ENCODE data around the gene HOXD10.

Gene HOXD10

DNA sequence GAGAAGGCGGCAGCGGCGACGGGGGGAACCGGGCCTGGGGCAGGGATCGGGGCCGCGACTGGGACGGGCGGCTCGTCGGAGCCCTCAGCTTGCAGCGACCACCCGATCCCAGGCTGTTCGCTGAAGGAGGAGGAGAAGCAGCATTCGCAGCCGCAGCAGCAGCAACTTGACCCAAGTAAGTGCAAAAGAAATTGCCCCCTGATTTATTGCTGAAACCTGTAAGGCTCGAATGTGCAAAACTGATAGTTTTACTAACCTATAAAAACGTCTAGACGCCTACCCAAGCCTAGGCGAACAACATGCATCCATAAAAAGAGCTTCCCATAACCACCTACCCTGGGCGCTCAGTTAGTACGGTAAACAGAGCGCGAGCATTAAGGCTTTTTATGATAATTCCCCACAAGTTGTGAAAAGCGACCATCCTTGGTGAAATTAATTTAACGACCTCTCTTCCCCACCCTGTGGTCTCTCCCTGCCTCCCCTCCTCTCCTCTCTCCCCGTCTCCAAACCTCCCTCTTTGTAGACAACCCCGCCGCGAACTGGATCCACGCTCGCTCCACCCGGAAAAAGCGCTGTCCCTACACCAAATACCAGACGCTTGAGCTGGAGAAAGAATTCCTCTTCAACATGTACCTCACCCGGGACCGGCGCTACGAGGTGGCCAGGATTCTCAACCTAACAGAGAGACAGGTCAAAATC, 7.0 kb downstream of the HOXD10 start:
- DNase-seq (ENCODE audit: low read depth), result no peak

DNA sequence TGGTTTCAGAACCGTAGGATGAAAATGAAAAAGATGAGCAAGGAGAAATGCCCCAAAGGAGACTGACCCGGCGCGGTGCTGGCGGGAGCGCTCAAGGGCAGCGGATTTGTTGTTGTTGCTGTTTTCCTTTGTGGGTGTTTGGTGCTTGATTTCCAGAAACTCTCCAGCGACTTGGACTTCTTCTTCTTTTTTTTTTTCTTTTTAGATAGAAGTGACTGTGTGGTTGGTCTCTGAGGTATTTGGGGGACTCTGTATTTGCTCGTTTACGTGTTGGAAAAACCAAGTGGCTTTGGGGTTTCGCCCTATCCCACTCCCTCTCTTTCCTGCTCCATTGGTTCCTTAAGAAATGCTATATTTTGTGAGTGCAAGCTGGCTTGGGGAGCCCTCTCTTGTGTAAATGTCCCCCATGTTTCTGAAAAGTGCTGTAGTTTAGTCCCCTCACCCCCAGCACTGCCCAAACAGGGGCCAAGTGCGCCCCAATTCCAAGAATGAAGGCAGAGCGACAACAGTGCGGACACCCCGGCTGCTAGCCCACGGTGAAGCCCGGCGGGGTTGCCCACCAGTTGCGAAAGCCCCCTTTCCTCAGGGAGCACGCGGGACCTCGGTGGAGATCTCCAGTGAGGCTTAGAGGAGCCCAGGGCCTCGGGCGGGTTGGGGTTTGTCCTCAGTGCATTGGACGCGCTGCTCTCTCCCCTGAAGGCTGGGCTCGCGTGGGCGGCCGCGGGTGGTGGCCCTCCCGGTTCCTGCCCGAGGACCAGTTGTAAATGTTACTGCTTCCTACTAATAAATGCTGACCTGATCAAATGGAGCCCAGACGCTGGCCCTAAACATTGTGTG, 7.8 kb downstream of the HOXD10 start:
- no peak for DNase-seq (ENCODE audit: low read depth)

DNA sequence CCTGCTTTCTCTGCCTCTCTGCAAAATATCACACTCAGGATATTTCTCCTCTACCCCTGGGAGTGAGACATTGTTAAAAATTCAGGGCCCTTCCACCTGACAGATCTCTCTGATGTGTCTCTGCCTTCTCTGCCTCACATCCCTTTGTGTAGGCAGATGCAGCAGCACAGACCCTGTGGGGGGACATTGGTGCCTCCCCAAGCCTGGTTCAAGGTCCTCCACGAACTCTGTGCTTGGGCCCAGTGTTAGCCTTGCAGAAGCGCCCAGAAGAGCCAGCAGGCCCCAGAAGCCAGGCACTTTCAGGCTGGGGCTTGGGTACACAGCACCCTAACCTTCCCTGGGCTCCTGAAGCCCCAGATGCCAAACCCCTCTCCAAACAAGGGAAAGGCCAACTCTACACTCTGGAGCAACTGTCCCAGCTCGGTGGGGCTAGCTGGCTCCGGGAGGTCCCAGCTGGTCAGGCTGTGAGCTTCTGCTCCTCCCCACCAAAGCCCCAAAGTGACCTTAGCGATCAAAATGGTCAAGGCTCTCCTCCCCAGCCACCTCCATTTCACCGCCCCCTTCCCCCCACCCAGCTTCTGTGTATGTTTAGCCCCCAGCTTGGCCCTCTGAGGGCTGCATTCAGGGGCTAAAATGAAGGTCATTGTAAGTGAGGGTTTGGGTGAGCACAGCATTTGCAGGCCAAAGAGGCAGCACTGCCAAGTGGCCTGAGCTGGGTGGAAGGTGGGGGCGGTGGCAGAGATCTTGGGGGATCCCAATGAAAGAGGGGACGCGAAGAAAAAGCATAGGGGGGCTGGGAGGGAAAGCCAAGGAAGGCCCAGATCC, 8.6 kb downstream of the HOXD10 start:
- no peak for DNase-seq (ENCODE audit: low read depth)

DNA sequence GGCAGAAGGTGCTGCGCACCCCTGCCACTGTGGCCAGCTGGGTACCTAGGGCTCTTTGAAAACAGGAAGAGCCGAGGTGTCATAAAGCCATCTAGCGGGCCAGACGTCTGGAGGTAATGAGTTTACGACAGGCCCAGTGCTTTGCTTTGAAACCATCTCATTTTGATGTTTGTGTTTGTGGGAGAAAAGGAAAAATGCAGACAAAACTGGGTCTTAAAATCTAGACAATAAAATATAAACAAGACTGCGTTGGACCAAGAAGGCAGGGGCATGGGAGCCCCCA, 9.1 kb downstream of the HOXD10 start:
- DNase-seq (ENCODE audit: low read depth), result no peak

DNA sequence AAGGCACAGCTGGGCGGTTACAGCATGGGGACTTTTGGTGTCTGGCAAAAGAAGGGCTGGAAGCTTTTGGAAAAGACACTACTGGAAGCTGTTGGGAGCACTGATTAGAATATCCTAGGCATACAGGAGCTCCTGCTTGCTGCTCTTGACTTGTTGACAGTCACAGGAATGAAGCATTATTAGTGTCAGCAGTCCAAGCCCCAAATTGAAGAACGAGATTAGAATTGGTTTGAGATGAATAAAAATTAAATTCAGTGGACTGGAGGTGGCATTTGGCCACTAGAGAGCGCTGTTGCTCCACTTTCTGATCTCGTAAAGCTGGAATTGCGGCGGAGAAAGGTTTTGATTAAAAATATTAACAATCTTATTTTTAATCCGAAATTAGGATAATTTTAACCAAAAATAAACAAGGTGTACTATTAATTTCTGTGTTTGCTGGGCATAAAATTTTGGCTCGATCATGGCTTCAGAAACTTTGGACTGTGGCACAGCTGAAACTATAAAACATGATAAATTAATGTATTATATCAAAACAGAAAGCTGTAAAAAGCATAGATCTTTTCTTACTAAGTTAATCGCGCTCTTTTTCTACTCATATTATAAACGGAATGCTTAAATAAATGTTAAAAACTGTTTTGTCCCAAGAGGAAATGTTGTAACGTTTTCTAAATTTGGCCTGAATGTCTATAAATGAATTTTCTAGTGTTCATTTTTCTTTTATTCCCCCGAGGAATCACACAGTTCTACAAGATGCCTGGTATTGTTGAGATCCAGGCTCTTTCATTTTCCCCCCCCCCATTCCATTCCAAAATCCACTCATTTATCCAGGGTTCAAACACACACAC, 10.6 kb downstream of the HOXD10 start:
- peak; percentile 74 for DNase-seq (ENCODE audit: low read depth)

DNA sequence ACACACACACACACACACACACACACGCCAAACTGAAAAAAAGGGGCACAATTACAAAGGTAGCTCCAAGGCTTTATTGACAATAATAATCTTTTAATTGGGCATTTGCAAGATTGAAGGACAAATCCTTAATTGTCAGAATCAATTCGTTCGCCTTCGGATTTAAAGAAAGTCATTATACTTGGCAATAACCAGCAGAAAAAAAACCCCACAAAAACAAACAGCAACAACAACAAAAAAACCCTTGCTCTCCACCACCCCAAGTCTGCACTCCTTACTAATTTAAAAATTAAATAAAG, 11.1 kb downstream of the HOXD10 start:
- DNase-seq (ENCODE audit: low read depth), result no peak

DNA sequence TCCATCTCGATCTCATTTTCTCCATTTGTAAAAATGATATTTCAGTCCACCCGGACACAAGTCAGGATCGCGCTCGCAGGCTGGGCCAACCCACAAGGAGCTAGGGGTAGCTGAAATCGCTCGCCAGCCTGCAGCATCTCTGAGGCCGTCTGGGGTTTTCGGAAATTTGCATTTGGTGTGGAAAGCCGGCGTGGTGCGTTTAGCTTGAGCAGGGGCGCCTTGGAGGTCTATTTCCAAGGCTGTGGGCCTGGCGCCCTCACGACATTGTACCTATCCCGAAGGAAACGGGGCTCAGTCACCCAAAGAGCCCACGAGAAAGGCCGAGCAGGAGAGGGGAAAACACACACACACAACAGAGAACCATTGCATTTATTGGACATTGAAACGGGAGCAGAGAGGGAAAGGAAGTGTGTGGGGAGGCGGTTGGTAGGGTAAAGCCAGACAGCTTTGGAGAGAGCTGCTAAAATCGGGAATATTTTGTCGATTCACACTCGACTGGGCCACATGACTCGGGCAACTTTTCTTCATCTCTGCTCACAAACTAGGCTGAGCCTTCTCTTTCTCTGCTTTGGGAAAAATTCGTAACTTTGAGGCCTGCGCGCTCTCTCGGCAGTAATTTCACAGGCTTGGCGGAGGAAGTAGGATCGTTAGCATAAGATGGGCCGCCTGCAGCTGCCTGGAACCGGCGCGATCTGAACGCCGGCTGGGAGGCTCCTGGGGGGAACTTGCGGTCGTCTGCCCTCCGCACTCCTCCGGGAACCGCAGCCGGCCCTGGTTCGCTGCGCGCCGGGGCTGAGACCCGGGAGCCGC, 11.8 kb downstream of the HOXD10 start:
- DNase-seq (ENCODE audit: low read depth), result peak; percentile 36

DNA sequence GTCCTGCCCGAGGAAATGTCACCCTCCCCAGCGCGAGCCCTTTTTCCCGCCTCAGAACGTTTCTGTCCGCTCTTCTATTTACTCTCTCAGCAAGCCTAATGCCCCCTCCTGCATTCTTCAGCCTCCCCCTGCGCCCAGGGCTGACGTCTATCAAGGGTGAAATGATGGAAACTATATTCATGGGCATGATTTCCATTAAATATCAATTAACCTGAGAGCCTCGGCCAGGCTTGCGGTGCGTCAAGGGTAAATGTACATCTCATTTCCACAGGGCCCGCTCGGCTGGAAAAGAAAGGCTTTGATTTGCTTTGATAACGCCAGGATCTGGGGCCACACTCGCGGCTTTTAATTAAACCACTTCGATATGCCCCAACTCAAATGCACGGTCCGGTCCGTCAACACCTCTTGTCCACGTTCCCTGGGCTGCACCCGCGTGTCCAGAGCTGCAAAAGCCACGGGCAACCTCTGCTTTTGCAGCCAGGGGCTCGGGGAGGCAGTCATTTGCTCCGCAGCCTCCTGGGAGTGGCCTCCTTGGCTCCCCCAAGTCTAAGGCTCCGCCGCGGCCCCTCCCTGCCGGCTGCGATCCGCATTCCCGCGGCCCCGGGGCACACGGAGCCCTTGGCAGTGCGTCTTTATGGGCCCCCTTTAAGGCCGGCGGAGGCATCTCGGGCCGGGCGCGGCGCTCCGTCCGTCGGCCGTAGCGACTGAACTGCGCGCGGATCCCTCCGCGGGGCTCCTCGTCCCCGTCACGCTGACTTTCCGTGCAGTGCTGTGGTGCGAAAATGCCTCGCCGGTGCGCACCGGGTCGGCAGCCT, 12.6 kb downstream of the HOXD10 start, which contains the start of gene HOXD8:
HOXD8 (plus strand) TSS at position 724 of the 815 bp plus-strand sequence. CDS start 662 bp downstream, outside the sequence.
- DNase-seq (ENCODE audit: low read depth), result peak; percentile 73

DNA sequence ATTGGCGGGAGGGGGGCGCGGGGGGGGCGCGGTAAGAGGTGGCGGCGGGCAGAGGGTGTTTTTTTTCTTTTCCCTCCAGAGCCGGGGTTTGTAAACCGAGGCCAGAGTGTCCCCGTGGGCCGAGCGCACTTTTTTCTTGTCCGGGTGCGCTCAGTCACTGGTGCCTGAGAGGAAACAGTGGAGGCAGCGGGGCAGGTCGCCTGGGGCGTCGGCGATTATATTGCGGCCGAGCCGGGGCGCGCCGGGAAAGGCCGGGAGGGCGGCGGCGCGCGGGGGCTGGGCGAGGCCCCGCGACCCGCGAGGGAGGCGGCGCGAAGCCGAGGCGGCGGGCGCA, 13.2 kb downstream of the HOXD10 start:
- peak; percentile 45 for DNase-seq (ENCODE audit: low read depth)

DNA sequence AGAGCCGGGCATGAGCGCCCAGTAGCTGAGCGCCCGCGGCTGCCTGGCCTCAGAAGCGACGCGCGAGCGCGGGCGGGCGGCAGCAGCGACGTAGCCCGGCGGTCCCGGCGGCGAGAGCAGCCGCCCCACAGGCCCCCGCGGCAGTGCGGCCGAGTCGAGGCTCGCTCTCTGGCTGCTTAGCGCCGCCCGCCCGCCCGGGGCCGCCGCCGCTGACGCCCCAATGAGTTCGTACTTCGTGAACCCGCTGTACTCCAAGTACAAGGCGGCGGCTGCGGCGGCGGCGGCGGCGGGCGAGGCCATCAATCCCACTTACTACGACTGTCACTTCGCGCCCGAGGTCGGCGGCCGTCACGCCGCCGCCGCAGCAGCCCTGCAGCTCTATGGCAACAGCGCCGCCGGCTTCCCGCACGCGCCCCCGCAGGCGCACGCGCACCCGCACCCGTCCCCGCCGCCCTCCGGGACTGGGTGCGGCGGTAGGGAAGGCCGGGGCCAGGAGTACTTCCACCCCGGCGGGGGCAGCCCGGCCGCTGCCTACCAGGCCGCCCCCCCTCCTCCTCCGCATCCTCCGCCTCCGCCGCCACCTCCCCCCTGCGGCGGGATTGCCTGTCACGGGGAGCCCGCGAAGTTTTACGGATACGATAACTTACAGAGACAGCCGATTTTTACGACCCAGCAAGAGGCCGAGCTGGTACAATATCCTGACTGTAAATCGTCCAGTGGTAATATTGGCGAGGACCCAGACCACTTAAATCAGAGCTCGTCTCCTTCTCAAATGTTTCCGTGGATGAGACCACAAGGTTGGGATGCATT, 13.8 kb downstream of the HOXD10 start:
- peak; percentile 45 for DNase-seq (ENCODE audit: low read depth)

DNA sequence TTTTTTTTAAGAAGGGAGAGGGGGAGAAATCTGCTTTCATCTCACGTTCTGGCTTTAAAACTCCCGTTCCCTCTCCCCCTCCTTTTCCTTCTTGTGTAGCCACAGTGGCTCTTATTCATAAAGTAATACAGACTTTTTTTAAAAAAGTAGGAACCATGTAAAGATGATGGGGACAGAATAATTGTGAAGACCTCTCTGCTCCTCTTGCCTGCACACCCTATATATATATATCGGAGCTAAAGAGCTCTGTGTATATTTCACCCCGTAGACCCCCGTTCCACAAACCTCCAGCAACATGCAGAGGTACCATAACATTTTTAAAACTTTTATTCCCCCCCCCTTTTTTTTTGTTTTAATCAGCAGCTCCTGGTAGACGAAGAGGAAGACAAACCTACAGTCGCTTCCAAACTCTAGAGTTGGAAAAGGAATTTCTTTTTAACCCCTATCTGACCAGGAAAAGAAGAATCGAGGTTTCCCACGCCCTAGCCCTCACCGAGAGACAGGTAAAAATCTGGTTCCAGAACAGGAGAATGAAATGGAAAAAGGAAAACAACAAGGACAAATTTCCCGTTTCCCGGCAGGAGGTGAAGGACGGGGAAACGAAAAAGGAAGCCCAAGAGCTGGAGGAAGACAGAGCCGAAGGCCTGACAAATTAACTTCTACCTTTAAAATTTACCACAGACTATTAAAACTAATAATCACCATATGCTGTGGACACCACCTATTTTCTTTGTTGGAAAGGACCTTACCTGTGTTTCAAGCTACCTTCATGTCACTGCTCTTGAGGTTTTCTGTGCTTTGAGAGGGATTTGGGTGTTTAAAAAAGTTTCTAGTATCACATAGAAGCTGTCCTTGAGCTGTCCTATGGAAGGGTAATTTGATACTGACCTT, 14.6 kb downstream of the HOXD10 start:
- peak; percentile 17 for DNase-seq (ENCODE audit: low read depth)

DNA sequence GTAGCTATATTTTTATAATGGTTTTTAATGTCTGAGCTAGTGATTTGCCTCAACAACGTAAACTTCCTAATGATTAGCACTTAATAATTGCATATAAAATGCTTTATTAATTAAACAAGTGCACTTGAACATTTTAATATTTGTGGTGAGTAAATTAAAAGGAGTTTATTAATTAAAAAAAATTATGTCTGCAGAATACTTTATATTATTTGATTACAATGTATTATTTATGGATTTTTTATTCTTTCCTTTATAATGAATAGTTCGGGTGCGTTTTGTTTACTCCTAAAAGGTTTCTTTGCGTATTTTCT, 15.2 kb downstream of the HOXD10 start:
- DNase-seq (ENCODE audit: low read depth), result no peak

DNA sequence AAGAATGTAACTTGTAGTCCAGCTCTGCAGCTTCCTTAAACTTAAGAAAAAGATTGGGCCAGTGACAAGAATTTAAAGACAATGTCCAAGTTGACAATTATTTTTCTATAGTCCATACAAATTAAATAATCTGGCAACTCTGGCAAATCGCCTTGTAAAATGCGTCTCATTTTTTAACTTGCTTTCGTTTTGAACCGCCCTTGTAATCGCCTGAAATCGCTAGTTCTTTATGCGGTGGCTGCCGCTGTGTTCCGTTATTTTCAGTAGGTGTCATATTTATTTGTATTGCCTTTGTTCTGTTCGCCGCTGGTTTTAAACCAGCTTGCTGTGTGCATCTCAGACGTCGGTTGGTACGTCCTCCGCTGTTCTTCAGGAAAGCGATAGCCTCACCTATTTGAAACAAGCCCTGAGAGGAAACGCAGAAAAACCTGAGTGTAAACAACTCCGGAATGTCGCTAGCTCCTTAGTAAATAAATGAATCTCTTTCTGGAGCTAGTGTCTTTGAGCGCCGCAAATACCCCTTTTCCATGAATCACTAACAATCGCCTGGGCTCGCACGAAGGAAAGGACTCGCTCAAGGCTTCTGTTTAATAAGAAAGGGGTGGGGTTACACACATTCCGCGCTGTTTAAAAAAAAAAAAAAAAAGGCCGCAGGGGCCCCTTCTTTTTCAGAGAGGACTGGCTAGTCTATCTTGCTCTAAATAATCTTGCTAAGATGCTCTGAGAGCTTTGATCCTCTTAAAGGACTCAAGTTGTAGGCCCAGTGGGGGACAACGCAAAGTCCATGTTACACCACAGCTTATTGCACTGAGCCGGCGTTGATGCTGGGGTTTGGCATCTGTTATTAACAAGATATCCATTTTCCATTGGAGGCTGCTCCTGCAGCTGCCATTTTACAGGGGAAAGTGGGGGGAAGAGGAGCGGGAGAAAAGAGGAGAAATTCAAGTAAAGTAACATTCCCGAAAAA, 15.9 kb downstream of the HOXD10 start:
- peak; percentile 43 for DNase-seq (ENCODE audit: low read depth)

DNA sequence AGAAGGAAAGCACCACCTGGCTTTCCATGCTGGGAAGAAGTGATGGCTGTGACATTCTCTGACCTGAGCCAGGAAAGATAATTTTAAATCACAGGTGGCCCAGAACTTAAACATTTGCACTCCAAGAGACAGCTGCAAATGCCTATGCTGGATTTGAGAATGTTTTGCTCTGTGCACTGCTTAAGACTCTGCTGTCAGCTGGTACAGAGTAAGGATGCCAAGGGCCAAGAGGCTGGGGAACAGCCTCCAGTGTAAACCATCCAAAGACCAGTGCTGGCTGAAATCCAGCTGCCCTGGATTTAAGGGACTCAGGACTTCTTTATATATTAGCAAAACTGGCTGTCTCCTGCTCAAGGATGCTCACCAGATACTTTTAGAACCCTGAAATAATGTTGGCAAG, 16.8 kb downstream of the HOXD10 start:
- no peak for DNase-seq (ENCODE audit: low read depth)

DNA sequence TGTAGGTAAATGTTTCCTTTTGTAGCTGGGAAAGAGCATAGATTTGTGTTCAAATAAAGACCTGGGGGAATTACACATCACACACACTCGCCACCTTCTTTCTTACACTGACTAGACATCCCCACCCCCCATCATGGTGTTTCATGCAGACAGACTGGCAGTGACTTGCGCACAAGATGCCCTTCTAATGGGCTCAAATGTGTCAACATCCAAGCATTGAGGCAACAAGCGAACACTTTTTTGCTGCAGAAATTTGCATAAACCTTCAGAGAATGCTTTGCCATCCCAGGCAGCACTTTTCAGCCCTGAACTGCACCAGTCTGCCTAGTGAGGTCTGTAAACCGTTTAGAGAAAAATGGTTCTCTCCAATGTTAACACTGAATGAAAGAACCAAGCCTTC, 17.5 kb downstream of the HOXD10 start:
- DNase-seq (ENCODE audit: low read depth), result no peak

DNA sequence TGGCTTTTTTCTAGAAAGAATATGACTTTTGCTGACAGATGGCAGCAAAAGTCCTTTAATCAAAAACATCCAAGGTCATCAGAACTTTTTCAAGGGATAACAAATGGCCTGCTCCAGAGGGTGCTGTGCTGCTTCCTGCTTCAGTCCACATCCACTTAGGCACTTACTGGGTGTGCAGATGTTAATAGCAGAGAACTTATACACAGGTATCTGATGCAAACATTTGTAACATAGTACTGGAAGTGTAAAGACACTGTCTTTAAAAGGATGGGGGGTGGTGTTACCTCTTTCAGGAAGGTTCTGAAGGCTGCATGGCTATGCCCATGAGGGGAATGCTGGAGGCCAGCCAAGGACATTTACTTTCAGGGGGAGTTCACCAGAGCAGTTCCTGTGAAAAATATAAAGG, 18.5 kb downstream of the HOXD10 start:
- DNase-seq (ENCODE audit: low read depth), result peak; percentile 66
